ENCODE measurements around the gene ZDHHC18. TPM values are rescaled to one million over a fixed set of nuclear protein-coding genes. Genes with fewer than 3 reads are reported as not detected.

ZDHHC18 gene
- total RNA-seq, 1 donor from 2014 or later: 27.0 TPM

GRCh38 chr1:26857473-26858060, 31.1 kb downstream of the ZDHHC18 start:
- Histone ChIP-seq H3K4me3 (ENCODE audit: low read depth, low read length) (no peak overlapping the region), H3K27me3 (ENCODE audit: control insufficient read depth, insufficient read depth, low read length) (no peaks in the 10 kb centered on the region), H3K36me3 (ENCODE audit: control insufficient read depth, insufficient read depth, low read length) (no peaks in the 10 kb centered on the region)
- TF ChIP-seq CTCF (IDR thresholded peaks at IDR 0.05; ENCODE audit: insufficient read depth, low read length, poor library complexity, severe bottlenecking): no peak
- no peak for DNase-seq (ENCODE audit: low read depth)

- no peak for TF ChIP-seq CTCF (IDR thresholded peaks at IDR 0.05; ENCODE audit: insufficient read depth, low read length, poor library complexity, severe bottlenecking)
- Histone ChIP-seq H3K36me3 (ENCODE audit: control insufficient read depth, insufficient read depth, low read length) (no peaks in the 10 kb centered on the region), H3K4me3 (ENCODE audit: low read depth, low read length) (no peak overlapping the region), H3K27me3 (ENCODE audit: control insufficient read depth, insufficient read depth, low read length) (no peaks in the 10 kb centered on the region)
- no peak for DNase-seq (ENCODE audit: low read depth)
Observed at GRCh38 chr1:26858160-26858559, 31.7 kb downstream of the ZDHHC18 start.

- Histone ChIP-seq H3K36me3 (ENCODE audit: control insufficient read depth, insufficient read depth, low read length) (no peaks in the 10 kb centered on the region), H3K4me3 (ENCODE audit: low read depth, low read length) (no peak overlapping the region), H3K27me3 (ENCODE audit: control insufficient read depth, insufficient read depth, low read length) (no peaks in the 10 kb centered on the region)
- no peak for TF ChIP-seq CTCF (IDR thresholded peaks at IDR 0.05; ENCODE audit: insufficient read depth, low read length, poor library complexity, severe bottlenecking)
- DNase-seq (ENCODE audit: low read depth): no peak
Observed at GRCh38 chr1:26858891-26859640, 32.6 kb downstream of the ZDHHC18 start.

- Histone ChIP-seq H3K27me3 (ENCODE audit: control insufficient read depth, insufficient read depth, low read length) (no peaks in the 10 kb centered on the region), H3K36me3 (ENCODE audit: control insufficient read depth, insufficient read depth, low read length) (no peaks in the 10 kb centered on the region), H3K4me3 (ENCODE audit: low read depth, low read length) (no peak overlapping the region)
- no peak for TF ChIP-seq CTCF (IDR thresholded peaks at IDR 0.05; ENCODE audit: insufficient read depth, low read length, poor library complexity, severe bottlenecking)
- DNase-seq (ENCODE audit: low read depth): no peak
Observed at GRCh38 chr1:26861286-26861701, 34.8 kb downstream of the ZDHHC18 start.

- TF ChIP-seq CTCF (IDR thresholded peaks at IDR 0.05; ENCODE audit: insufficient read depth, low read length, poor library complexity, severe bottlenecking): no peak
- Histone ChIP-seq H3K4me3 (ENCODE audit: low read depth, low read length) (no peak overlapping the region), H3K36me3 (ENCODE audit: control insufficient read depth, insufficient read depth, low read length) (no peaks in the 10 kb centered on the region), H3K27me3 (ENCODE audit: control insufficient read depth, insufficient read depth, low read length) (no peaks in the 10 kb centered on the region)
- DNase-seq (ENCODE audit: low read depth): no peak
Observed at GRCh38 chr1:26861889-26862378, 35.4 kb downstream of the ZDHHC18 start.

Measured in kidney epithelial cell (primary cell).